H1 (cell line): Measurements from ENCODE around the gene RIF1. TPM values are rescaled to one million over a fixed set of nuclear protein-coding genes. Genes with fewer than 3 reads are reported as not detected.

ENCODE experiments used
- PHF8 ChIP-seq: fragments of 200-600 bp; sonication (generic); conservative IDR thresholded peaks from 2 replicates; pipeline ENCODE4 v1.7.1; 2012; ENCODE audit warnings: low read depth, mild to moderate bottlenecking, inconsistent platforms, low read length, moderate library complexity
- SP4 ChIP-seq: IDR thresholded peaks from 2 replicates; pipeline ENCODE4 v1.6.1; 2012; ENCODE audit warnings: low read length, inconsistent platforms
- YY1 ChIP-seq: IDR thresholded peaks from 2 replicates; pipeline ENCODE4 v1.6.1; 2011; ENCODE audit warnings: low read depth, mild to moderate bottlenecking, low read length
- polyA plus RNA-seq, 7 experiments: library from polyadenylated mRNA; depleted of rRNA in 3 of 7; stranded (reverse) in 5 of 7; unstranded in 2 of 7; fragments of >200 nt in 5 of 7; fragments of 200-250 nt in 2 of 7; gene quantifications; 1 replicate in 5 of 7; 2 replicates in 1 of 7; 4 replicates in 1 of 7; pipeline versions ENCODE4 v1.2.1 to v1.2.3, GENCODE V29; 2011 to 2013; ENCODE audit warnings: missing spikeins in 2 of 7, mixed read lengths in 2 of 7
- total RNA-seq: library from RNA; stranded (reverse); fragmentation: NEBNext Ultra II Directional; extraction: Animal tissue kit (Norgen Biotek cat#: 25700); gene quantifications from 2 replicates; pipeline ENCODE4 v1.2.1, GENCODE V29; 2021
- TF ChIP-seq, protein P1 (sequence below): IDR thresholded peaks from 2 replicates; pipeline ENCODE4 v1.6.1; 2012; ENCODE audit warnings: inconsistent platforms

The RIF1 gene
- total and polyA plus RNA-seq, 2 of the 8 experiments (the other 6 are each of a cell fraction or from before 2014, with no cell fraction given): 9.5 to 104 TPM

DNA sequence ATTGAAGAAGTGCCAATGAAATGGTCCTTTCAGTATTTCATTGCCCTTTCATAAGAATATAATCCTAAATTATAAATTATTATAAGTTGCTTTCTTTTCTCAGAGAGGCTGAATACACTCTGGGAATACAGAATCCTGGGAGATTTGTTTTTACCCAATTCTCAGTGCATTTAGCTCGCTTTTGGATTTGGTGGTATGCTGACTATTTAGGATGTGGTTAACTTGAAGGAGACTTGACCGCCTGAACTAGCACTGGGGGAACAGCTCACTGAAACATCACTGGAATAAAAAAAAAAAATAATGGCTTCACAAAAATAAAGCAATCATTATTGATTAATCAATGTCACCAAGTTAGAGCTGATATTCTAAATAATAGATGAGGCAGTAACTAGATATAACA, 42.1 kb upstream of the RIF1 start (continued):
- TF ChIP-seq YY1 (no peak), SP4 (no peak), PHF8 (no peak)
- TF ChIP-seq, protein P1, sequence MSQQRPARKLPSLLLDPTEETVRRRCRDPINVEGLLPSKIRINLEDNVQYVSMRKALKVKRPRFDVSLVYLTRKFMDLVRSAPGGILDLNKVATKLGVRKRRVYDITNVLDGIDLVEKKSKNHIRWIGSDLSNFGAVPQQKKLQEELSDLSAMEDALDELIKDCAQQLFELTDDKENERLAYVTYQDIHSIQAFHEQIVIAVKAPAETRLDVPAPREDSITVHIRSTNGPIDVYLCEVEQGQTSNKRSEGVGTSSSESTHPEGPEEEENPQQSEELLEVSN: no peak
